Gastroesophageal sphincter (tissue), 3 donors: ENCODE results near the gene UGT2B15.
"Not testable (repeated sequence)": the region's sequence is repeated elsewhere in the genome, so short reads cannot be mapped to it uniquely, and the experiment has no call there.

Experiments
- POLR2A ChIP-seq, 2 donors: fragments of 450-650 bp; IDR thresholded peaks; one replicate each; pipeline ENCODE4 v1.6.1; 2017; ENCODE audit warnings: antibody characterized with exemption in 2 of 2, mild to moderate bottlenecking in 2 of 2, moderate library complexity in 1 of 2
- TF ChIP-seq, protein P1 (sequence below), 4 experiments: fragments of 200-600 bp in 2 of 4; fragments of 450-650 bp in 2 of 4; sonication (generic) in 1 of 4; IDR thresholded peaks; one replicate each; pipeline ENCODE4 v1.5.1; 2017 to 2019; ENCODE audit warnings: antibody characterized with exemption in 4 of 4, mild to moderate bottlenecking in 2 of 4, moderate library complexity in 2 of 4

DNA sequence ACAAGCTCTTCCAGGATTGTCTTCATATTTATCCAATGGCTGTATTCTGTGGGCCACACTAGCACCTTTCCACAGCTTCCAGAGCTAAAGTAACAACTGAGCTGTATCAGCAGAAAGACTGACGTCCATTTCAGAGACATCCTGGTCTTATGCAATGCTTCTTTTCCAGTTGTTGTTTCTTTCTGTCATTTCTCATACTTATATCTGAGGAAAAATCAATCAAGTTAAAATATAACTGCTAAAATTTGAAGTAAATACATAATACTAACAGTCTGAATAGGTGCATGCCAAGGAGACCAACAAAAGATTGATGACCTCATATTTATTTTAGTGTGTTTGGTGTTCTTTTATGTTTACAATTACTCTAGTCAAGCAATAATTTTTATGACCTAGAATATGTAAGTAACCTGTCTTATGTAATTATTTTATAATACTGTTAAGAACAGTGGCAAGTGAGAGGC, at the start of gene UGT2B15:
- TF ChIP-seq, protein P1, sequence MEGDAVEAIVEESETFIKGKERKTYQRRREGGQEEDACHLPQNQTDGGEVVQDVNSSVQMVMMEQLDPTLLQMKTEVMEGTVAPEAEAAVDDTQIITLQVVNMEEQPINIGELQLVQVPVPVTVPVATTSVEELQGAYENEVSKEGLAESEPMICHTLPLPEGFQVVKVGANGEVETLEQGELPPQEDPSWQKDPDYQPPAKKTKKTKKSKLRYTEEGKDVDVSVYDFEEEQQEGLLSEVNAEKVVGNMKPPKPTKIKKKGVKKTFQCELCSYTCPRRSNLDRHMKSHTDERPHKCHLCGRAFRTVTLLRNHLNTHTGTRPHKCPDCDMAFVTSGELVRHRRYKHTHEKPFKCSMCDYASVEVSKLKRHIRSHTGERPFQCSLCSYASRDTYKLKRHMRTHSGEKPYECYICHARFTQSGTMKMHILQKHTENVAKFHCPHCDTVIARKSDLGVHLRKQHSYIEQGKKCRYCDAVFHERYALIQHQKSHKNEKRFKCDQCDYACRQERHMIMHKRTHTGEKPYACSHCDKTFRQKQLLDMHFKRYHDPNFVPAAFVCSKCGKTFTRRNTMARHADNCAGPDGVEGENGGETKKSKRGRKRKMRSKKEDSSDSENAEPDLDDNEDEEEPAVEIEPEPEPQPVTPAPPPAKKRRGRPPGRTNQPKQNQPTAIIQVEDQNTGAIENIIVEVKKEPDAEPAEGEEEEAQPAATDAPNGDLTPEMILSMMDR (IDR thresholded peaks at IDR 0.05), result not testable (repeated sequence)
- not testable (repeated sequence) for TF ChIP-seq POLR2A (IDR thresholded peaks at IDR 0.05)
